Measurements from ENCODE around the gene HEXIM1. TPM values are rescaled to one million over a fixed set of nuclear protein-coding genes. Genes with fewer than 3 reads are reported as not detected.

The HEXIM1 gene
- total and polyA plus RNA-seq, 2 experiments from 2014 or later: 9.2 to 10.9 TPM

- Histone ChIP-seq H3K4me3 (no peak overlapping the region), H3K4me2 (no peak overlapping the region), H3K27me3 (ENCODE audit: insufficient read depth) (no peaks in the 10 kb centered on the region), H3K4me1 (ENCODE audit: insufficient read depth) (peaks cover 6% of the 10 kb centered on the region), H2AFZ (no peak overlapping the region), H3K79me2 (replicated peaks; ENCODE audit: insufficient read depth) (no peaks in the 10 kb centered on the region), H3K36me3 (ENCODE audit: insufficient read depth) (no peaks in the 10 kb centered on the region), H3K9me2 (ENCODE audit: insufficient read depth) (no peaks in the 10 kb centered on the region), H3K27ac (ENCODE audit: low read depth) (no peak overlapping the region), H3F3A (replicated peaks; ENCODE audit: low read depth) (peaks cover 4% of the 10 kb centered on the region; the same call in 1 of the 2 replicates), H4K20me1 (replicated peaks; ENCODE audit: insufficient read depth) (no peaks in the 10 kb centered on the region)
- Mint-ChIP-seq H3K27me3 (ENCODE audit: insufficient read depth, low read depth, poor library complexity) (peaks cover 5% of the 10 kb centered on the region), H3K9me3 (peaks cover 3% of the 10 kb centered on the region; the same call in 1 of the 3 replicates), H3K36me3 (ENCODE audit: low read depth) (no peaks in the 10 kb centered on the region), H3K4me1 (peaks cover 14% of the 10 kb centered on the region), H3K4me3 (no peak overlapping the region), H3K27ac (no peak overlapping the region)
- ATAC-seq (no peak), DNase-seq (ENCODE audit: low spot score) (no peak)
- TF ChIP-seq ZNF331 (CRISPR knock-in tag; IDR thresholded peaks at IDR 0.05; ENCODE audit: low read depth) (no peak), STAT1 (IDR thresholded peaks at IDR 0.05; ENCODE audit: unreplicated experiment) (no peak), CTCF (conservative IDR thresholded peaks at IDR 0.05; ENCODE audit: low read depth in 2 of 2) (no peak), ZNF462 (CRISPR knock-in tag; IDR thresholded peaks at IDR 0.05) (no peak), JUNB (IDR thresholded peaks at IDR 0.05; ENCODE audit: unreplicated experiment) (no peak), NANOG (IDR thresholded peaks at IDR 0.05; ENCODE audit: borderline replicate concordance) (no peak), EZH2 (IDR thresholded peaks at IDR 0.05; ENCODE audit: low read depth, unreplicated experiment) (no peak), EZH2phosphoT487 (IDR thresholded peaks at IDR 0.05; ENCODE audit: unreplicated experiment) (no peak)
- TF ChIP-seq, protein P1, sequence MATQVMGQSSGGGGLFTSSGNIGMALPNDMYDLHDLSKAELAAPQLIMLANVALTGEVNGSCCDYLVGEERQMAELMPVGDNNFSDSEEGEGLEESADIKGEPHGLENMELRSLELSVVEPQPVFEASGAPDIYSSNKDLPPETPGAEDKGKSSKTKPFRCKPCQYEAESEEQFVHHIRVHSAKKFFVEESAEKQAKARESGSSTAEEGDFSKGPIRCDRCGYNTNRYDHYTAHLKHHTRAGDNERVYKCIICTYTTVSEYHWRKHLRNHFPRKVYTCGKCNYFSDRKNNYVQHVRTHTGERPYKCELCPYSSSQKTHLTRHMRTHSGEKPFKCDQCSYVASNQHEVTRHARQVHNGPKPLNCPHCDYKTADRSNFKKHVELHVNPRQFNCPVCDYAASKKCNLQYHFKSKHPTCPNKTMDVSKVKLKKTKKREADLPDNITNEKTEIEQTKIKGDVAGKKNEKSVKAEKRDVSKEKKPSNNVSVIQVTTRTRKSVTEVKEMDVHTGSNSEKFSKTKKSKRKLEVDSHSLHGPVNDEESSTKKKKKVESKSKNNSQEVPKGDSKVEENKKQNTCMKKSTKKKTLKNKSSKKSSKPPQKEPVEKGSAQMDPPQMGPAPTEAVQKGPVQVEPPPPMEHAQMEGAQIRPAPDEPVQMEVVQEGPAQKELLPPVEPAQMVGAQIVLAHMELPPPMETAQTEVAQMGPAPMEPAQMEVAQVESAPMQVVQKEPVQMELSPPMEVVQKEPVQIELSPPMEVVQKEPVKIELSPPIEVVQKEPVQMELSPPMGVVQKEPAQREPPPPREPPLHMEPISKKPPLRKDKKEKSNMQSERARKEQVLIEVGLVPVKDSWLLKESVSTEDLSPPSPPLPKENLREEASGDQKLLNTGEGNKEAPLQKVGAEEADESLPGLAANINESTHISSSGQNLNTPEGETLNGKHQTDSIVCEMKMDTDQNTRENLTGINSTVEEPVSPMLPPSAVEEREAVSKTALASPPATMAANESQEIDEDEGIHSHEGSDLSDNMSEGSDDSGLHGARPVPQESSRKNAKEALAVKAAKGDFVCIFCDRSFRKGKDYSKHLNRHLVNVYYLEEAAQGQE (IDR thresholded peaks at IDR 0.05; ENCODE audit: unreplicated experiment): no peak
- TF ChIP-seq, protein P2, sequence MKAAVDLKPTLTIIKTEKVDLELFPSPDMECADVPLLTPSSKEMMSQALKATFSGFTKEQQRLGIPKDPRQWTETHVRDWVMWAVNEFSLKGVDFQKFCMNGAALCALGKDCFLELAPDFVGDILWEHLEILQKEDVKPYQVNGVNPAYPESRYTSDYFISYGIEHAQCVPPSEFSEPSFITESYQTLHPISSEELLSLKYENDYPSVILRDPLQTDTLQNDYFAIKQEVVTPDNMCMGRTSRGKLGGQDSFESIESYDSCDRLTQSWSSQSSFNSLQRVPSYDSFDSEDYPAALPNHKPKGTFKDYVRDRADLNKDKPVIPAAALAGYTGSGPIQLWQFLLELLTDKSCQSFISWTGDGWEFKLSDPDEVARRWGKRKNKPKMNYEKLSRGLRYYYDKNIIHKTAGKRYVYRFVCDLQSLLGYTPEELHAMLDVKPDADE (IDR thresholded peaks at IDR 0.05): no peak
Observed at GRCh38 chr17:45195424-45195823, 47.1 kb downstream of the HEXIM1 start.
